Breast epithelium (tissue), 3 donors: ENCODE results near the gene IL13.

Experiments used
- CTCF ChIP-seq, 3 donors: fragments of 450-650 bp; IDR thresholded peaks; one replicate each; pipeline ENCODE4 v1.5.1; 2016 to 2017; ENCODE audit warnings: antibody characterized with exemption in 3 of 3, mild to moderate bottlenecking in 3 of 3, moderate library complexity in 3 of 3
- POLR2A ChIP-seq: fragments of 450-650 bp; IDR thresholded peaks from one replicate; pipeline ENCODE4 v1.6.1; 2016; ENCODE audit warnings: antibody characterized with exemption, mild to moderate bottlenecking, moderate library complexity
- POLR2AphosphoS5 ChIP-seq, 3 donors: sonication (generic); formaldehyde crosslinking; IDR thresholded peaks; one replicate each; pipeline ENCODE4 v1.6.1; 2017; ENCODE audit warnings: antibody characterized with exemption in 3 of 3

DNA sequence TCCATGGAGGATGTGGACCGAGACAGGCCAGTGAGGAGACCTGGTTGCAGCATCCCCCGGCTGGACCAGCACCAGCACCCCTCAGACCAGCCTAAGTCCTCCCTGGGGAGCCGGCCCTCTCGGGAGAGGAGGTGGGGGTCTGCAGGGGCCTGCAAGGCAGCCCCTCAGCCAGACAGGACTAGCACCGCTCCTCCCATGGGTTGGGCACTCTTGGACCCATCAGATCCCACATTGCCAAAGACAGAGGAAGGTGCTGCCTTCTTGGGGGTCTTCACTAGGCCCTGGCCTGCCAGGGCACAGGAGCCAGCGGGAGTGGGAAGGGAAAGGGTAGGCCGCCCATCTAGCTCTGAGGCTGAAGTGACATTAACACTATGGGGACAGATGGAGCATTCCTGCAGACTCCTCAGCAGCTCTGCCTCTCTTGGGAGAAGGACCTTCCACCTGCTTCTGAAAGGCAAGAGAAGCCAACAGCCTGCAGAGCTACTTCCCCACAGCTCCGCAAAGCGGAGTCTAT lies 6.8 kb downstream of the IL13 start:
- TF ChIP-seq CTCF (IDR thresholded peaks at IDR 0.05) (no peak), POLR2A (no peak), POLR2AphosphoS5 (IDR thresholded peaks at IDR 0.05) (no peak)
